NOMO-1 treated with DMSO at 0.1 percent for 48 hours (cell line): ENCODE results near the gene DMD.
"Not testable (repeated sequence)": the region's sequence is repeated elsewhere in the genome, so short reads cannot be mapped to it uniquely, and the experiment has no call there.

Experiments used
- DNase-seq: peaks from one replicate; lab custom pipeline; 2025; ENCODE audit not compliant: unreplicated experiment; lab: John Stamatoyannopoulos, UW

DMD gene

GRCh38 chrX:31470753-31471152, 1740.6 kb downstream of the DMD start:
- not testable (repeated sequence) for DNase-seq

GRCh38 chrX:31464306-31464915, 1746.9 kb downstream of the DMD start:
- peak; percentile 83 for DNase-seq

- no peak for DNase-seq
Observed at GRCh38 chrX:31461266-31461665, 1750.1 kb downstream of the DMD start.

GRCh38 chrX:31459361-31459760, 1752.0 kb downstream of the DMD start:
- peak; percentile 13 for DNase-seq

GRCh38 chrX:31449965-31450364, 1761.4 kb downstream of the DMD start:
- DNase-seq = no peak

GRCh38 chrX:31449081-31449480, 1762.3 kb downstream of the DMD start:
- no peak for DNase-seq

GRCh38 chrX:31445542-31445941, 1765.8 kb downstream of the DMD start:
- DNase-seq = no peak

GRCh38 chrX:31443654-31444053, 1767.7 kb downstream of the DMD start:
- DNase-seq = no peak

- DNase-seq = no peak
Observed at GRCh38 chrX:31440546-31440945, 1770.8 kb downstream of the DMD start.

GRCh38 chrX:31436424-31436823, 1774.9 kb downstream of the DMD start:
- DNase-seq = no peak

GRCh38 chrX:31435592-31435991, 1775.8 kb downstream of the DMD start:
- DNase-seq = no peak

GRCh38 chrX:31433856-31434255, 1777.5 kb downstream of the DMD start:
- no peak for DNase-seq

GRCh38 chrX:31429915-31430314, 1781.4 kb downstream of the DMD start:
- no peak for DNase-seq

- peak; percentile 62 for DNase-seq
Observed at GRCh38 chrX:31423609-31424189, 1787.7 kb downstream of the DMD start.

GRCh38 chrX:31421441-31421840, 1789.9 kb downstream of the DMD start:
- DNase-seq = no peak

- no peak for DNase-seq
Observed at GRCh38 chrX:31420711-31421151, 1790.6 kb downstream of the DMD start.

GRCh38 chrX:31420302-31420701, 1791.0 kb downstream of the DMD start:
- no peak for DNase-seq

- no peak for DNase-seq
Observed at GRCh38 chrX:31397119-31397518, 1814.2 kb downstream of the DMD start.

GRCh38 chrX:31392513-31392912, 1818.8 kb downstream of the DMD start:
- DNase-seq = no peak

GRCh38 chrX:31388946-31389345, 1822.4 kb downstream of the DMD start:
- DNase-seq = no peak

GRCh38 chrX:31384471-31384870, 1826.9 kb downstream of the DMD start:
- no peak for DNase-seq

- DNase-seq = no peak
Observed at GRCh38 chrX:31383991-31384390, 1827.4 kb downstream of the DMD start.

- not testable (repeated sequence) for DNase-seq
Observed at GRCh38 chrX:31378973-31379372, 1832.4 kb downstream of the DMD start.
